DOHH2 (cell line): Measurements from ENCODE around the gene DAD1.

Experiments used
- H3F3A ChIP-seq: fragments of 200-600 bp; sonication (generic), shearing (Covaris generic); 2 replicates; pipeline ENCODE4 v1.6.0; 2016; ENCODE audit warnings: antibody characterized with exemption, mild to moderate bottlenecking; ENCODE audit not compliant: control insufficient read depth, insufficient read depth
- H3K27ac ChIP-seq: fragments of 200-600 bp; sonication (generic); 2 replicates; pipeline ENCODE4 v1.5.1; 2014; ENCODE audit warnings: low read depth, mild to moderate bottlenecking, low read length, moderate library complexity
- H3K27me3 ChIP-seq: fragments of 200-600 bp; sonication (generic); 2 replicates; pipeline ENCODE4 v1.6.1; 2014; ENCODE audit warnings: mild to moderate bottlenecking, low read length, mixed read lengths; ENCODE audit not compliant: control insufficient read depth
- H3K36me3 ChIP-seq: fragments of 200-600 bp; sonication (generic); 2 replicates; pipeline ENCODE4 v1.6.1; 2014; ENCODE audit warnings: mild to moderate bottlenecking, low read length, moderate library complexity, mixed read lengths; ENCODE audit not compliant: control insufficient read depth
- H3K4me1 ChIP-seq: fragments of 200-600 bp; sonication (generic); 2 replicates; pipeline ENCODE4 v1.6.1; 2014; ENCODE audit warnings: mild to moderate bottlenecking, low read length, mixed read lengths; ENCODE audit not compliant: control insufficient read depth
- H3K4me2 ChIP-seq: fragments of 200-600 bp; sonication (generic); 2 replicates; pipeline ENCODE4 v1.6.0; 2014; ENCODE audit warnings: mild to moderate bottlenecking, low read length, moderate library complexity
- H3K4me3 ChIP-seq: fragments of 200-600 bp; sonication (generic); 2 replicates; pipeline ENCODE4 v1.5.1; 2014; ENCODE audit warnings: mild to moderate bottlenecking, low read length, mixed read lengths
- H3K79me2 ChIP-seq: fragments of 200-600 bp; sonication (generic); 2 replicates; pipeline ENCODE4 v1.6.1; 2014; ENCODE audit warnings: mild to moderate bottlenecking, low read length, mixed read lengths; ENCODE audit not compliant: control insufficient read depth
- H3K9me2 ChIP-seq: fragments of 200-600 bp; sonication (generic); replicated peaks from 2 replicates; pipeline ENCODE4 v1.6.1; 2014; ENCODE audit warnings: mild to moderate bottlenecking, low read length, mixed read lengths; ENCODE audit not compliant: control insufficient read depth
- H3K9me3 ChIP-seq: fragments of 200-600 bp; sonication (generic); 2 replicates; pipeline ENCODE4 v1.6.1; 2014; ENCODE audit warnings: antibody characterized with exemption, low read length, mixed read lengths; ENCODE audit not compliant: control insufficient read depth, insufficient read depth
- H4K20me1 ChIP-seq: fragments of 200-600 bp; sonication (generic); 2 replicates; pipeline ENCODE4 v1.6.0; 2014; ENCODE audit warnings: low read depth, mild to moderate bottlenecking, antibody characterized with exemption, low read length, moderate library complexity; ENCODE audit not compliant: control insufficient read depth, insufficient read depth
- EZH2phosphoT487 ChIP-seq: fragments of 200-600 bp; sonication (generic); IDR thresholded peaks from 2 replicates; pipeline ENCODE4 v1.6.1; 2017; ENCODE audit warnings: borderline replicate concordance, mild to moderate bottlenecking, antibody characterized with exemption, low read length, moderate library complexity, mixed read lengths
- TF ChIP-seq, protein P1 (sequence below): fragments of 200-600 bp; sonication (generic); IDR thresholded peaks from one replicate; pipeline ENCODE4 v1.5.1; 2014; ENCODE audit warnings: antibody characterized with exemption, mild to moderate bottlenecking, low read depth, low read length; ENCODE audit not compliant: poor library complexity, severe bottlenecking

The DAD1 gene

DNA sequence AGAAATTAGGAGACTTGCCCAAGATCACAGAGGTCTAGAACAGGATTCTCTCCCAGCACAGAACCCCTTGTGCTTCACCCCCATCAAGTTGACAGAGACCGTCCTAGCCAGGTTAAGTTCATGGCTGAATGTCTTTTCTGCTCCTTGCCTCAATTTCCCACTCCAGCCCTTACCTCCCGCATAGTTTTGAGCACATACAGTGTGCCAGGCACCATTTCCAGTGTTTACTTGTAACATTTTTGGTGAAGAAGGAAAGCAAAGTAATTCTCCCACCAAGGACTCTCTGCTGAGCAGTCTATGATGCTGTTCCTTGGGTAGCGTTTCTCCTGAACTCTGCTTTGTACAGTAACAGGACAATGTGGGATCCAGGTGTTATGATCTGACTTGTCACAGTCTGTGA is 10.3 kb upstream of the DAD1 start:
- Histone ChIP-seq H3K4me2 (no peak overlapping the region), H3K36me3 (no peaks in the 10 kb centered on the region), H3K4me3 (no peak overlapping the region), H3K4me1 (peaks cover 28% of the 10 kb centered on the region), H3F3A (no peaks in the 10 kb centered on the region), H3K9me2 (no peaks in the 10 kb centered on the region), H3K27ac (no peak overlapping the region), H3K27me3 (peaks cover 45% of the 10 kb centered on the region), H4K20me1 (no peaks in the 10 kb centered on the region), H3K79me2 (no peaks in the 10 kb centered on the region), H3K9me3 (no peaks in the 10 kb centered on the region)
- TF ChIP-seq, protein P1, sequence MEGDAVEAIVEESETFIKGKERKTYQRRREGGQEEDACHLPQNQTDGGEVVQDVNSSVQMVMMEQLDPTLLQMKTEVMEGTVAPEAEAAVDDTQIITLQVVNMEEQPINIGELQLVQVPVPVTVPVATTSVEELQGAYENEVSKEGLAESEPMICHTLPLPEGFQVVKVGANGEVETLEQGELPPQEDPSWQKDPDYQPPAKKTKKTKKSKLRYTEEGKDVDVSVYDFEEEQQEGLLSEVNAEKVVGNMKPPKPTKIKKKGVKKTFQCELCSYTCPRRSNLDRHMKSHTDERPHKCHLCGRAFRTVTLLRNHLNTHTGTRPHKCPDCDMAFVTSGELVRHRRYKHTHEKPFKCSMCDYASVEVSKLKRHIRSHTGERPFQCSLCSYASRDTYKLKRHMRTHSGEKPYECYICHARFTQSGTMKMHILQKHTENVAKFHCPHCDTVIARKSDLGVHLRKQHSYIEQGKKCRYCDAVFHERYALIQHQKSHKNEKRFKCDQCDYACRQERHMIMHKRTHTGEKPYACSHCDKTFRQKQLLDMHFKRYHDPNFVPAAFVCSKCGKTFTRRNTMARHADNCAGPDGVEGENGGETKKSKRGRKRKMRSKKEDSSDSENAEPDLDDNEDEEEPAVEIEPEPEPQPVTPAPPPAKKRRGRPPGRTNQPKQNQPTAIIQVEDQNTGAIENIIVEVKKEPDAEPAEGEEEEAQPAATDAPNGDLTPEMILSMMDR, result no peak
- TF ChIP-seq EZH2phosphoT487, result no peak

DNA sequence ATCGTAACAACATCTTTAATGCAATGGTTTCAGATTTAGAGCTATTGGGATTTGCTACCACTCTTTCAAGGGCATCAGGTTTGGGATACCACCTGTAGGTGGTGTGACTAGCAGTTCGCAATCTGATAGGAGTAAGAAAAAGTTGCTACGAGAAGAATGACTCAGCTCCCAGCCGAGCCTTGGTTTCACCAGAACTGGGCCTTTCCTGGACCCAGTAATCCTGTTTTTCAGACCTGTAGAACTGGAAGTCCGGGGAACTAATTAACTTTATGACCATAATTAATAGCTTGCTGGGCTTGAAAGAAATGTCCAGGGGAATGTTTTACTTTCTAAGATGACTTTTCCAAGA is 9.8 kb upstream of the DAD1 start:
- Histone ChIP-seq H3K9me2 (no peaks in the 10 kb centered on the region), H3F3A (no peaks in the 10 kb centered on the region), H3K27ac (no peak overlapping the region), H3K27me3 (peaks cover 47% of the 10 kb centered on the region), H3K4me2 (peak overlapping the region; percentile 87), H4K20me1 (no peaks in the 10 kb centered on the region), H3K4me1 (peaks cover 28% of the 10 kb centered on the region), H3K9me3 (no peaks in the 10 kb centered on the region), H3K4me3 (peak overlapping the region; percentile 77), H3K79me2 (no peaks in the 10 kb centered on the region), H3K36me3 (no peaks in the 10 kb centered on the region)
- TF ChIP-seq, protein P1, result no peak
- no peak for TF ChIP-seq EZH2phosphoT487

DNA sequence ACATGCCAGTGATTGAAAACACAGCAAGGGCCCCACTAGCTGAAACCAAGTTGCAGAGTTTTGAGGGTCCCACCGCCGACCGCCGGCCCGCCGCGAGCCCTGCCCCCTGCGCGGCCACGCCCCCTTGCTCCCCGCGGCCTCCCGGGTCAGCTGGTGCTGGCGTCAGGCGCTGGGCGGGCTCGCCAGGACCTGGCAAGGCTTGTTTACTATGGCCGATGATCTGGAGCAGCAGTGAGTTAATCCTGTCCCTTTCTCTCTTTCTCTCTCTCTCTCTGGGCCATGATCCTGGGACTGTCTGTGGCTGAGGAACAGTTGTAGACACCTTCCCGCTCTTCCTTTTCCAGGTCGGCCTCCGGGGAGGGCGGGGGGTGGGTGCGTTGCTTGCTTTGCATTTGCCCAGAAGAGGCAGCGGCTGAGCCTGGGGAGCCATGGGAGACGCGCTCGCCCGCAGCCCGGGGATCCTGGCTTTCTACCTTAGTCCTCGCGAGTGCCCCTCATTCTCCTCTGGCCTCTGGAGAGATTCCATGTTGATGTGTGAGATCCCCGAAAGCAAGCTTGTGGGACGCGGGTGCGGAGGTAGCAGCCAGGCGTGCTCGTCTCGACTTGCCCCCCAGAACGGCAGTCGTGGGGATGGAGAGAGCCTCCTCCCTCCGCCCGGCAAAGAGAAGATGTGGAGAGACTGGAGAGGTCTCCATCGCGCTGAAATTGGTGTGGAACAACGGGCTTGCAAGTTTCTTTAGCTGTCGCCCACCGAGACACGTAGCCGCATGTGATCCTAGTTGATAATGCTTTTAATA is 9.3 kb upstream of the DAD1 start, which contains the start of gene ABHD4:
Gene ABHD4, plus strand, starts transcription at position 202 of the 797 bp plus-strand sequence. Its CDS starts 7 bp downstream, at position 209.
- H3K9me2 ChIP-seq, result no peaks in the 10 kb centered on the region
- no peak within 1 kb of the TSS for H3K27ac ChIP-seq
- no peaks in the 10 kb centered on the region for H3F3A ChIP-seq
- peaks cover 47% of the 10 kb centered on the region for H3K27me3 ChIP-seq
- H3K4me1 ChIP-seq, result peaks cover 28% of the 10 kb centered on the region
- H3K4me2 ChIP-seq, result peak within 1 kb of the TSS; percentile 87
- H3K4me3 ChIP-seq, result peak within 1 kb of the TSS; percentile 77
- TF ChIP-seq EZH2phosphoT487, result no peak
- TF ChIP-seq, protein P1, result no peak
- no peaks in the 10 kb centered on the region for H4K20me1 ChIP-seq
- H3K9me3 ChIP-seq, result no peaks in the 10 kb centered on the region
- no peaks in the 10 kb centered on the region for H3K79me2 ChIP-seq
- H3K36me3 ChIP-seq, result no peaks in the 10 kb centered on the region
